HEK293 (cell line): ENCODE results near the gene MFAP5.

Experiments
- BCL11A ChIP-seq: fragments of 450-650 bp; formaldehyde crosslinking; IDR thresholded peaks from 2 replicates; pipeline ENCODE4 v1.5.1; 2016; ENCODE audit warnings: low read depth, missing biosample characterization, missing genetic modification characterization
- BCL11B ChIP-seq: fragments of 450-650 bp; formaldehyde crosslinking; IDR thresholded peaks from 2 replicates; pipeline ENCODE4 v1.5.1; 2016; ENCODE audit warnings: low read depth, missing biosample characterization, missing genetic modification characterization
- CTCF ChIP-seq: fragments of 450-650 bp; formaldehyde crosslinking; IDR thresholded peaks from 2 replicates; pipeline ENCODE4 v1.5.1; 2016; ENCODE audit warnings: missing biosample characterization, missing genetic modification characterization
- GFI1B ChIP-seq: fragments of 450-650 bp; formaldehyde crosslinking; IDR thresholded peaks from 2 replicates; pipeline ENCODE4 v1.5.1; 2016; ENCODE audit warnings: missing biosample characterization, missing genetic modification characterization
- GLI4 ChIP-seq: fragments of 450-650 bp; formaldehyde crosslinking; IDR thresholded peaks from 2 replicates; pipeline ENCODE4 v1.5.1; 2016; ENCODE audit warnings: missing biosample characterization, missing genetic modification characterization
- KLF16 ChIP-seq: fragments of 450-650 bp; formaldehyde crosslinking; IDR thresholded peaks from 2 replicates; pipeline ENCODE4 v1.5.1; 2017; ENCODE audit warnings: missing biosample characterization, missing genetic modification characterization
- PBX3 ChIP-seq: sonication (generic); formaldehyde crosslinking; IDR thresholded peaks from 2 replicates; pipeline ENCODE4 v1.8.1; 2022; ENCODE audit warnings: mild to moderate bottlenecking, moderate library complexity, missing genetic modification reagents
- PRDM2 ChIP-seq: fragments of 450-650 bp; formaldehyde crosslinking; IDR thresholded peaks from 2 replicates; pipeline ENCODE4 v1.5.1; 2016; ENCODE audit warnings: missing biosample characterization, missing genetic modification characterization, borderline replicate concordance
- RBAK ChIP-seq: fragments of 450-650 bp; formaldehyde crosslinking; IDR thresholded peaks from 2 replicates; pipeline ENCODE4 v1.5.1; 2016; ENCODE audit warnings: missing biosample characterization, missing genetic modification characterization
- SP7 ChIP-seq: fragments of 450-650 bp; formaldehyde crosslinking; IDR thresholded peaks from 2 replicates; pipeline ENCODE4 v1.5.1; 2016; ENCODE audit warnings: missing biosample characterization, missing genetic modification characterization
- ZBTB20 ChIP-seq: fragments of 450-650 bp; formaldehyde crosslinking; IDR thresholded peaks from 2 replicates; pipeline ENCODE4 v1.5.1; 2016; ENCODE audit warnings: missing biosample characterization, missing genetic modification characterization
- ZBTB21 ChIP-seq: fragments of 450-650 bp; formaldehyde crosslinking; IDR thresholded peaks from 2 replicates; pipeline ENCODE4 v1.5.1; 2017; ENCODE audit warnings: missing biosample characterization, missing genetic modification characterization
- ZBTB8A ChIP-seq: fragments of 450-650 bp; formaldehyde crosslinking; IDR thresholded peaks from 2 replicates; pipeline ENCODE4 v1.5.1; 2016; ENCODE audit warnings: missing biosample characterization, missing genetic modification characterization
- ZFP3 ChIP-seq: fragments of 450-650 bp; formaldehyde crosslinking; IDR thresholded peaks from 2 replicates; pipeline ENCODE4 v1.5.1; 2016; ENCODE audit warnings: low read depth, missing biosample characterization, missing genetic modification characterization
- ZFP41 ChIP-seq: fragments of 450-650 bp; formaldehyde crosslinking; IDR thresholded peaks from 2 replicates; pipeline ENCODE4 v1.5.1; 2016; ENCODE audit warnings: missing biosample characterization, missing genetic modification characterization, borderline replicate concordance
- ZNF16 ChIP-seq: fragments of 450-650 bp; formaldehyde crosslinking; IDR thresholded peaks from 2 replicates; pipeline ENCODE4 v1.5.1; 2016; ENCODE audit warnings: low read depth, missing biosample characterization, missing genetic modification characterization
- ZNF175 ChIP-seq: fragments of 450-650 bp; formaldehyde crosslinking; IDR thresholded peaks from 2 replicates; pipeline ENCODE4 v1.5.1; 2016; ENCODE audit warnings: missing biosample characterization, missing genetic modification characterization
- ZNF23 ChIP-seq: fragments of 450-650 bp; formaldehyde crosslinking; IDR thresholded peaks from 2 replicates; pipeline ENCODE4 v1.5.1; 2016; ENCODE audit warnings: missing biosample characterization, missing genetic modification characterization, borderline replicate concordance
- ZNF24 ChIP-seq: fragments of 450-650 bp; formaldehyde crosslinking; IDR thresholded peaks from 2 replicates; pipeline ENCODE4 v1.5.1; 2016; ENCODE audit warnings: missing biosample characterization, missing genetic modification characterization
- ZNF324 ChIP-seq: fragments of 450-650 bp; formaldehyde crosslinking; IDR thresholded peaks from 2 replicates; pipeline ENCODE4 v1.5.1; 2016; ENCODE audit warnings: missing biosample characterization, missing genetic modification characterization
- ZNF350 ChIP-seq: fragments of 450-650 bp; formaldehyde crosslinking; IDR thresholded peaks from 2 replicates; pipeline ENCODE4 v1.5.0; 2017; ENCODE audit warnings: missing biosample characterization, mild to moderate bottlenecking, missing genetic modification characterization
- ZNF404 ChIP-seq: fragments of 450-650 bp; formaldehyde crosslinking; IDR thresholded peaks from 2 replicates; pipeline ENCODE4 v1.5.1; 2017; ENCODE audit warnings: missing biosample characterization, missing genetic modification characterization
- ZNF510 ChIP-seq: fragments of 450-650 bp; formaldehyde crosslinking; IDR thresholded peaks from 2 replicates; pipeline ENCODE4 v1.5.1; 2018; ENCODE audit warnings: mild to moderate bottlenecking, missing genetic modification characterization, missing biosample characterization; ENCODE audit not compliant: insufficient replicate concordance
- ZNF514 ChIP-seq: fragments of 450-650 bp; formaldehyde crosslinking; IDR thresholded peaks from 2 replicates; pipeline ENCODE4 v1.5.1; 2016; ENCODE audit warnings: missing biosample characterization, missing genetic modification characterization
- ZNF560 ChIP-seq: fragments of 450-650 bp; formaldehyde crosslinking; IDR thresholded peaks from 2 replicates; pipeline ENCODE4 v1.5.1; 2017; ENCODE audit warnings: missing biosample characterization, missing genetic modification characterization, borderline replicate concordance
- ZNF585B ChIP-seq: fragments of 450-650 bp; formaldehyde crosslinking; IDR thresholded peaks from 2 replicates; pipeline ENCODE4 v1.5.1; 2016; ENCODE audit warnings: missing biosample characterization, missing genetic modification characterization
- ZNF645 ChIP-seq: fragments of 450-650 bp; formaldehyde crosslinking; IDR thresholded peaks from 2 replicates; pipeline ENCODE4; 2016; ENCODE audit warnings: missing biosample characterization, missing genetic modification characterization
- ZNF660 ChIP-seq: fragments of 450-650 bp; IDR thresholded peaks from 2 replicates; pipeline ENCODE4 v1.5.1; 2018; ENCODE audit warnings: missing biosample characterization, mild to moderate bottlenecking, missing genetic modification characterization
- ZNF830 ChIP-seq: fragments of 450-650 bp; IDR thresholded peaks from 2 replicates; pipeline ENCODE4 v1.5.0; 2018; ENCODE audit warnings: missing biosample characterization, missing genetic modification characterization, low read depth, mild to moderate bottlenecking, moderate library complexity
- ZSCAN18 ChIP-seq: fragments of 450-650 bp; formaldehyde crosslinking; IDR thresholded peaks from 2 replicates; pipeline ENCODE4 v1.5.1; 2016; ENCODE audit warnings: missing biosample characterization, missing genetic modification characterization

MFAP5 gene

GRCh38 chr12:8698132-8698851 is 35.7 kb upstream of the MFAP5 start (continued):
- TF ChIP-seq CTCF = 0 out of 2 replicates have a peak, but pooled peaks have one; percentile 9
- no peak; the same call in 1 of the 2 replicates for TF ChIP-seq ZNF24
- TF ChIP-seq ZNF645 (tag by site-specific recombination) = no peak
- TF ChIP-seq ZNF585B (tag by site-specific recombination) = no peak
- no peak for TF ChIP-seq ZNF510 (tag by site-specific recombination)
- TF ChIP-seq ZSCAN18 (tag by site-specific recombination) = no peak
- TF ChIP-seq SP7 (tag by site-specific recombination) = no peak; the same call in 1 of the 2 replicates
- no peak for TF ChIP-seq BCL11A
- no peak for TF ChIP-seq ZNF404 (tag by site-specific recombination)
- TF ChIP-seq RBAK (tag by site-specific recombination) = no peak
- peak; percentile 38; the same call in 1 of the 2 replicates for TF ChIP-seq ZNF324
- TF ChIP-seq ZNF16 (tag by site-specific recombination) = no peak
- TF ChIP-seq ZNF660 = no peak
- TF ChIP-seq ZNF830 (tag by site-specific recombination) = no peak
- TF ChIP-seq BCL11B = no peak
- TF ChIP-seq ZNF560 = no peak
- TF ChIP-seq ZFP3 = no peak
- TF ChIP-seq KLF16 = peak; percentile 79
- no peak for TF ChIP-seq ZBTB21 (tag by site-specific recombination)
- TF ChIP-seq ZBTB20 (tag by site-specific recombination) = peak; percentile 16; the same call in 1 of the 2 replicates
- no peak for TF ChIP-seq ZNF514 (tag by site-specific recombination)
- TF ChIP-seq ZBTB8A = peak; percentile 80
- no peak; the same call in 1 of the 2 replicates for TF ChIP-seq GLI4 (tag by site-specific recombination)
- no peak for TF ChIP-seq PBX3 (CRISPR knock-in tag)
- no peak for TF ChIP-seq ZFP41 (tag by site-specific recombination)
- TF ChIP-seq ZNF23 (tag by site-specific recombination) = no peak
- TF ChIP-seq ZNF175 (tag by site-specific recombination) = no peak
- no peak for TF ChIP-seq ZNF350 (tag by site-specific recombination)
- no peak for TF ChIP-seq PRDM2 (tag by site-specific recombination)
- TF ChIP-seq GFI1B (tag by site-specific recombination) = 0 out of 2 replicates have a peak, but pooled peaks have one; percentile 17
